GM12865 (cell line): ENCODE data around the gene BAG1.

Experiments
- DNase-seq: peaks from one replicate; pipeline ENCODE4 v3.0.0; 2010; ENCODE audit warnings: low read depth
- H3K4me3 ChIP-seq: 2 replicates; pipeline ENCODE4 v1.5.1; 2011; ENCODE audit warnings: mild to moderate bottlenecking, low read depth, low read length, control low read depth
- TF ChIP-seq, protein P1 (sequence below): IDR thresholded peaks from 2 replicates; pipeline ENCODE4 v1.5.1; 2011; ENCODE audit warnings: low read length, control low read depth, low read depth, inconsistent platforms; ENCODE audit not compliant: insufficient read depth; ENCODE audit errors: missing control alignments

BAG1 gene

DNA sequence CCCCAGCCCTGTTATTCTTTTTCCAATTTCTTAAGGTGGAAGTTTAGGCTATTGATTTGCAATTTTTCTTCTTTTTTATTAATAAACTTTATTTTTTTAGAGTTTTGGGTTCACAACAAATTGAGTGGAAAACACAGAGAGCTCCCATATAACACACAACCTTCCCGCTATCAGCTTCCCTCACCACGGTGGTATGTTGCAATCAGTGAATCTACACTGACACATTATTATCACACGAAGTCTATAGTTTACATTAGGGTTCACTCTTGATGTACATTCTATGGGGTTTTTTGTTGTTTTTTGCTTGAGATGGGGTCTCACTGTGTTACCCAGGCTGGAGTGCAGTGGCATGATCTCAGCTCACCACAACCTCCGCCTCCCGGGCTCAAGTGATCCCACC is 21.0 kb upstream of the BAG1 start:
- DNase-seq: no peak
- TF ChIP-seq, protein P1, sequence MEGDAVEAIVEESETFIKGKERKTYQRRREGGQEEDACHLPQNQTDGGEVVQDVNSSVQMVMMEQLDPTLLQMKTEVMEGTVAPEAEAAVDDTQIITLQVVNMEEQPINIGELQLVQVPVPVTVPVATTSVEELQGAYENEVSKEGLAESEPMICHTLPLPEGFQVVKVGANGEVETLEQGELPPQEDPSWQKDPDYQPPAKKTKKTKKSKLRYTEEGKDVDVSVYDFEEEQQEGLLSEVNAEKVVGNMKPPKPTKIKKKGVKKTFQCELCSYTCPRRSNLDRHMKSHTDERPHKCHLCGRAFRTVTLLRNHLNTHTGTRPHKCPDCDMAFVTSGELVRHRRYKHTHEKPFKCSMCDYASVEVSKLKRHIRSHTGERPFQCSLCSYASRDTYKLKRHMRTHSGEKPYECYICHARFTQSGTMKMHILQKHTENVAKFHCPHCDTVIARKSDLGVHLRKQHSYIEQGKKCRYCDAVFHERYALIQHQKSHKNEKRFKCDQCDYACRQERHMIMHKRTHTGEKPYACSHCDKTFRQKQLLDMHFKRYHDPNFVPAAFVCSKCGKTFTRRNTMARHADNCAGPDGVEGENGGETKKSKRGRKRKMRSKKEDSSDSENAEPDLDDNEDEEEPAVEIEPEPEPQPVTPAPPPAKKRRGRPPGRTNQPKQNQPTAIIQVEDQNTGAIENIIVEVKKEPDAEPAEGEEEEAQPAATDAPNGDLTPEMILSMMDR: no peak

DNA sequence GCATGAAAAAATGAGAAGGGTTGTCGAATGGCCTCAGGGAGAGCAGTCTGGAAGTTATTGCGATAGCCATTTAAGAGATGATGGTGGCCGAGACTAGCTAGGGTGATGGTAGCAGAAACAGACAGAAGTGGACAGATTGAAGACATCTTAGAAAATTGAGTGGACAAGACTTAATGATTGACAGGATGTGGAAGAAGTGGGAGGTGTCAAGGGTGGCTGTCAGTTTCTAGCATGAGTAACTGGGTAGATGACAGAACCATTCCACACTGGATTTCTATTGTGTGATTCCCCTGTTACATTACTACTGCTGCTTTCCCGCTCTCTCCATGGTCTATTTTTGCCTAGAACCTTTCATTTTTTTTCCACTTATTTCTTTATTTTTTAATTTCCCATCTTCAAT is 13.0 kb upstream of the BAG1 start:
- TF ChIP-seq, protein P1: no peak
- DNase-seq: no peak
- no peak overlapping the region for H3K4me3 ChIP-seq

More for the DNA sequence above, 21.0 kb upstream of the BAG1 start:
- H3K4me3 ChIP-seq: no peak overlapping the region

DNA sequence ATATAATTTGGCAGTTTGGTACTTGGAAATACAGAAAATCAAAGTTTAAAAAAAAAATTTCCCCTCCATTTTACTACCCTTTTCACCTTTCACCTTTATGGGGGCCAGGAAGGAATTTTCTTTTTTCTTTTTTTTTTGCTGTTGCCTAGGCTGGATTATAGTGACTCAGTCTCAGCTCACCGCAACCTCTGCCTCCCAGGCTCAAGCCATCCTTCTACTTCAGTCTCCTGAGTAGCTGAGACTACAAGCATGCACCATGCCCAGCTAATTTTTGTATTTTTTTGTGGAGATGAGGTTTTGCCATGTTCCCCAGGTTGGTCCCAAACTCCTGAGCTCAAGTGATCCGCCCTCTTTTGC is 9.4 kb upstream of the BAG1 start:
- TF ChIP-seq, protein P1: no peak
- no peak for DNase-seq
- H3K4me3 ChIP-seq: no peak overlapping the region

DNA sequence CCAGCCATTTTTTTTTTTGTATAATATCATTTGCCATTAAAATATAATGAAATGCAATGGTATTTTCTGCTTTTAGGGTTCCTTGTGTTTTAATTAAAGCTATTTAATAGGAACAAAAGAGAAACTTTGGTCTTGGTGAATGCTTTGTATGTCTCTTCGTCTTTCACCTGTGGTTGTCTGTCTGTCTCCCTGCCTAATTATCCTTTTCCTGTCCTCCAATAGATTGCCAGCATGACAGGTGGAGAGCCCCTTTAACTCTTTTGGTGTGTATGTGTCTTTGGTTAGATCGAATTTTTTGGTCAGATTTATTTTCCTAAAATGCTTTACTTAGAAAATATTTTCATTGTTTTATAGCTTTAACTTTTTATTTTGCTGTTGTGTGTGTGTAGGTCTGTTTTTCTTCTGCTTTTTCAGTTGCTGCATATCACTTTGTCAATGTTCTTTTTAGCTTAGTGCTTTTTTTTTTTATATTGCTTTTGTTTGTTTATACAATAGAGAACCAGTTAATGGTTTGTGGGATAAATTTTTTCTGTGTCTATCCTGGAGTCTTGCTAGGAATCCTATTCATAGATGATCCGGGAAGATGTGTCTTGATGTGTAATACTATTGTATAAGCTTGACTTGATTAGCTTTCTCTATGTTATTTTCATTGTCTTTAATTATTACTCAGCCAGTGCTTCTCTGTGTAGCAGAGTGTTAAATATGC is 8.9 kb upstream of the BAG1 start:
- no peak overlapping the region for H3K4me3 ChIP-seq
- TF ChIP-seq, protein P1: no peak
- DNase-seq: no peak

DNA sequence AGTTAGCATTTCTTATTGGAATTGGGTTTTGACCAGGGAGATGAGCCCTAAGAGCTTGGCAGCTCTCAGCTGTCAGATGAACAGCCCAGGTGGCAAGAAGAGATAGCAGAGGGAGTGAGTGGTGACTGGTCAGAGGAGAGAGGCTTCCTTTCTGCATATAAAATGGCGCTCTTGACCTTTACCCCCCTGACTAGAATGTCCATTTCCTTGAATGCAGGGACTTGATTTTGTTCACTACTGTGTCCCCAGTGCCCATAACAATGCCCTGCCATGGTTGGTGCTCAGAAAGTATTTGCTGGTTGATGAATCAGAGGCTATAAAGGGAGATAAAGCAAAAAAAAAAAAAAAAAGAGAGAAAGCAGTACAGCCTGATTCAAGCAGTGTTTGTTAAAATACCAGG is 7.6 kb upstream of the BAG1 start:
- DNase-seq: no peak
- TF ChIP-seq, protein P1: no peak
- H3K4me3 ChIP-seq: no peak overlapping the region

GRCh38 chr9:33270146-33270545 is 5.6 kb upstream of the BAG1 start:
- TF ChIP-seq, protein P1: no peak
- no peak overlapping the region for H3K4me3 ChIP-seq
- DNase-seq: no peak

DNA sequence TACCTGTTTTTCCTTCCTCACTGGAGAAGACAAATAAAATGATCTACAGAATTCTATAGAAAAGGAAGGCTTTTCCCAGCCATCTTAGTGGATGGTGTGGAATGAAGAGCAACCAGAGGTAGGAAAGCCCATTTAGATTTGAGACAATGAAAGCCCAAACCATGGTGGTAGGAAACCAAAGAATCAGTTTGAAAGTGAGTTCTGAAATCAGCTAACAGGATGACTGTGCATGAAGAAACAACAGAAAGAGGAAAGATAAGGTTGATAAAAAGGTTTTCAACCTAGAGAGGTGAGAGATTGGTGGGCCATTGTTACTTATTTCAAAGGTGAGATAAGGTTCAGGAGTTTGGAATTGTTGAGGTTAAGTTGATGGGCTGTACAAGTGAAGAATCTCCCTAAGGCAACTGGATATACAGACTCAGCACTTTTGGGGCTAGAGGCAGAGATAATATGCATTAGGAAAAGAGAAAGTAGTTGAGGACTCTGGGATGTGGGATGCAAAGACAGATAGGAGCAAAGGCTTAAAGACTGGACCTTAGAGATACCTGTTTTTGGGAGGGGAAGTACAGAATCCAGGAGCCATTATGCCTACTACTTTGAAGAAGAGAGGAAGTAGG is 2.8 kb upstream of the BAG1 start:
- DNase-seq: no peak
- no peak overlapping the region for H3K4me3 ChIP-seq
- TF ChIP-seq, protein P1: no peak
